OCI-LY3 (cell line): ENCODE data around the gene GK2.

Experiments
- H2AFZ ChIP-seq: fragments of 200-600, 300-600 bp; shearing (Covaris generic); 2 replicates; pipeline ENCODE4 v1.6.0; 2014; ENCODE audit warnings: antibody characterized with exemption, low read depth, low read length
- H3K27ac ChIP-seq: fragments of 200-600, 300-600 bp; sonication (generic); 2 replicates; pipeline ENCODE4 v1.5.1; 2014; ENCODE audit warnings: mild to moderate bottlenecking, low read length, moderate library complexity, mixed read lengths
- H3K27me3 ChIP-seq: fragments of 200-600, 300-600 bp; sonication (generic); 2 replicates; pipeline ENCODE4 v1.6.1; 2014; ENCODE audit warnings: low read depth, low read length, mixed read lengths
- H3K36me3 ChIP-seq: fragments of 200-600, 300-600 bp; sonication (generic); replicated peaks from 2 replicates; pipeline ENCODE3; 2014; ENCODE audit warnings: low read depth, low read length, mixed read lengths
- H3K4me1 ChIP-seq: fragments of 300-600, 200-600 bp; sonication (generic); 2 replicates; pipeline ENCODE4 v1.6.1; 2014; ENCODE audit warnings: low read length, mixed read lengths
- H3K4me2 ChIP-seq: fragments of 200-600, 300-600 bp; sonication (generic); 2 replicates; pipeline ENCODE4 v1.6.1; 2014; ENCODE audit warnings: low read length, mixed read lengths
- H3K4me3 ChIP-seq: fragments of 300-600, 200-600 bp; sonication (generic); 2 replicates; pipeline ENCODE4 v1.5.1; 2014; ENCODE audit warnings: antibody characterized with exemption, mild to moderate bottlenecking, low read length, moderate library complexity
- H3K79me2 ChIP-seq: fragments of 300-600, 200-600 bp; shearing (Covaris generic); 2 replicates; pipeline ENCODE4 v1.6.1; 2014; ENCODE audit warnings: mild to moderate bottlenecking, low read length, mixed read lengths
- H3K9ac ChIP-seq: fragments of 300-600, 200-600 bp; shearing (Covaris generic); 2 replicates; pipeline ENCODE4 v1.6.0; 2014; ENCODE audit warnings: mild to moderate bottlenecking, low read length, moderate library complexity
- H3K9me3 ChIP-seq: fragments of 200-600, 300-600 bp; shearing (Covaris generic); 2 replicates; pipeline ENCODE4 v1.6.1; 2014; ENCODE audit warnings: low read length, mixed read lengths; ENCODE audit not compliant: insufficient read depth
- H4K20me1 ChIP-seq: fragments of 200-600, 300-600 bp; sonication (generic); 2 replicates; pipeline ENCODE4 v1.6.1; 2016; ENCODE audit warnings: low read length, mixed read lengths; ENCODE audit not compliant: insufficient read depth
- CTCF ChIP-seq: fragments of 200-600, 300-600 bp; sonication (generic); IDR thresholded peaks from 2 replicates; pipeline ENCODE4 v1.5.1; 2014; ENCODE audit warnings: antibody characterized with exemption, low read length, low read depth
- EZH2phosphoT487 ChIP-seq: fragments of 200-600 bp; shearing (Covaris generic); IDR thresholded peaks from 2 replicates; pipeline ENCODE4 v1.6.1; 2018; ENCODE audit warnings: antibody characterized with exemption, mixed run types, low read depth

The GK2 gene

DNA sequence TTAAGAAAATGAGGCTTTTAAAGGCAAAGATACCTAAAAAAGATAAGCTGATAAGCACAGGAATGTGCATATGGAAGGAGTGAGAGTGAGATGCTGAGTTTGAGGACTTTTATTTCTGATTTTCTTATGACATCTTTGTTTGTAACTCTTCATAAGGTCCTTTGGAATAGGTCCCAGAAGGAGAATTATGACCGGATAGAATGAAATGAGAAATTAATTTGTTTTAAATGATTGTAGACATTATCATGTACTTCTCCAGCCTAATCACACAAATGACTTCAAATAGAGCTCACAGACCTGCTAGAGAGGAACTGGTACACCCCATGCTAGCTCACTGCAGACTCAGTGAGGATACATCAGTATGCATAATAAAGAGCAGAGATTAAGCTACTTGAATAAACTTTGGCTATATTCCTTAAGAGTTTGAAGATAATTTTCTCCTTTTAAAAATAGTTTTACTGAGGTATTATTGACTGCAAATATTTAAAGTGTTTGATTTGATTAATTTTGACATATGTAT lies 5.6 kb downstream of the GK2 start:
- H3K4me1 ChIP-seq, result no peaks in the 10 kb centered on the region
- H3K27me3 ChIP-seq, result no peaks in the 10 kb centered on the region
- no peak overlapping the region for H3K4me3 ChIP-seq
- TF ChIP-seq EZH2phosphoT487 (no peak), CTCF (no peak)
- H3K4me2 ChIP-seq, result no peak overlapping the region
- H4K20me1 ChIP-seq, result no peaks in the 10 kb centered on the region
- no peak overlapping the region for H2AFZ ChIP-seq
- no peaks in the 10 kb centered on the region for H3K9me3 ChIP-seq
- no peak overlapping the region for H3K9ac ChIP-seq
- no peaks in the 10 kb centered on the region for H3K79me2 ChIP-seq
- H3K36me3 ChIP-seq, result no peaks in the 10 kb centered on the region
- no peak overlapping the region for H3K27ac ChIP-seq

GRCh38 chr4:79399076-79399475 lies 9.0 kb downstream of the GK2 start:
- Histone ChIP-seq H3K79me2 (no peaks in the 10 kb centered on the region), H3K27me3 (no peaks in the 10 kb centered on the region), H3K4me1 (no peaks in the 10 kb centered on the region), H3K9ac (no peak overlapping the region), H3K27ac (no peak overlapping the region), H3K36me3 (no peaks in the 10 kb centered on the region), H3K4me3 (no peak overlapping the region), H4K20me1 (no peaks in the 10 kb centered on the region), H3K4me2 (no peak overlapping the region), H3K9me3 (no peaks in the 10 kb centered on the region), H2AFZ (no peak overlapping the region)
- TF ChIP-seq CTCF (no peak), EZH2phosphoT487 (no peak)

GRCh38 chr4:79397951-79398350 lies 10.1 kb downstream of the GK2 start:
- TF ChIP-seq CTCF (no peak), EZH2phosphoT487 (no peak)

DNA sequence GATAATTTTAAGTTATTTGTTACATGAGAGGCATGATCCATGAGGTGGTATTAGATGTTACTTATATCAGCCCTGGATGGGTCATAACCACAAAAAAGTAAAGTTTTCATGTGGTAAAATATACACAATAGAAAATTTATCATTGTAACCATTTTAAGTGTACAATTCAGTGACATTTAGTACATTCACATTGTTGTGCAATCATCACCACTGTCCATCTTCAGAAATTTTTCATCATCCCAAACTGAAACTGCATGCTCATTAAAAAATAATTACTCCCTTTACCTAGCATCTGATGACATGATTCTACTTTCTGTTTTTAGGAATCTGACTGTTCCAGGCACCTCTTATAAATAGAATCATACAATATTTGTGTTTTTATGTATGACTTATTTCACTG lies 11.2 kb downstream of the GK2 start:
- no peak overlapping the region for H3K9ac ChIP-seq
- H3K4me2 ChIP-seq, result no peak overlapping the region
- H3K4me3 ChIP-seq, result no peak overlapping the region
- H3K79me2 ChIP-seq, result no peaks in the 10 kb centered on the region
- no peaks in the 10 kb centered on the region for H3K4me1 ChIP-seq
- H3K27me3 ChIP-seq, result no peaks in the 10 kb centered on the region
- no peak overlapping the region for H3K27ac ChIP-seq
- no peaks in the 10 kb centered on the region for H4K20me1 ChIP-seq
- TF ChIP-seq EZH2phosphoT487, result no peak
- no peak for TF ChIP-seq CTCF
- no peak overlapping the region for H2AFZ ChIP-seq
- no peaks in the 10 kb centered on the region for H3K36me3 ChIP-seq
- no peaks in the 10 kb centered on the region for H3K9me3 ChIP-seq

More at GRCh38 chr4:79397951-79398350, 10.1 kb downstream of the GK2 start:
- Histone ChIP-seq H3K9me3 (no peaks in the 10 kb centered on the region), H2AFZ (no peak overlapping the region), H4K20me1 (no peaks in the 10 kb centered on the region), H3K4me3 (no peak overlapping the region), H3K79me2 (no peaks in the 10 kb centered on the region), H3K4me1 (no peaks in the 10 kb centered on the region), H3K36me3 (no peaks in the 10 kb centered on the region), H3K9ac (no peak overlapping the region), H3K27ac (no peak overlapping the region), H3K27me3 (no peaks in the 10 kb centered on the region), H3K4me2 (no peak overlapping the region)
